Measurements from ENCODE around the gene MPZL3. TPM values are rescaled to one million over a fixed set of nuclear protein-coding genes. Genes with fewer than 3 reads are reported as not detected.

The MPZL3 gene
- total and polyA plus RNA-seq, 2 donors, result 3.9 to 7.0 TPM

- Histone ChIP-seq H3K4me3 (ENCODE audit: low read length in 2 of 2) (no peak overlapping the region), H3K4me1 (ENCODE audit: control insufficient read depth in 2 of 2, insufficient read depth in 2 of 2, low read length in 2 of 2) (peaks cover 24 to 35% of the 10 kb centered on the region in 2 donors), H3K36me3 (ENCODE audit: control insufficient read depth in 2 of 2, insufficient read depth in 2 of 2, low read length in 1 of 2) (peaks cover 0 to 2% of the 10 kb centered on the region in 2 donors), H3K27ac (ENCODE audit: low read depth in 1 of 2, low read length in 1 of 2) (no peak overlapping the region), H3K27me3 (ENCODE audit: control insufficient read depth in 2 of 2, insufficient read depth in 1 of 2, low read length in 1 of 2) (no peaks in the 10 kb centered on the region), H3K9me3 (ENCODE audit: control insufficient read depth in 2 of 2, insufficient read depth in 1 of 2, low read length in 1 of 2) (peaks cover 0 to 3% of the 10 kb centered on the region in 2 donors)
- WGBS, result 89% methylated on average over 3 of the region's 3 CpGs
- DNase-seq (ENCODE audit: low read depth in 6 of 9, low spot score in 9 of 9), result no peak
These were observed 22.1 kb downstream of the MPZL3 start for GRCh38 chr11:118230088-118230487.

- Histone ChIP-seq H3K4me1 (ENCODE audit: control insufficient read depth in 2 of 2, insufficient read depth in 2 of 2, low read length in 2 of 2) (peaks cover 25 to 42% of the 10 kb centered on the region in 2 donors), H3K27ac (ENCODE audit: low read depth in 1 of 2, low read length in 1 of 2) (no peak overlapping the region), H3K36me3 (ENCODE audit: control insufficient read depth in 2 of 2, insufficient read depth in 2 of 2, low read length in 1 of 2) (no peaks in the 10 kb centered on the region), H3K27me3 (ENCODE audit: control insufficient read depth in 2 of 2, insufficient read depth in 1 of 2, low read length in 1 of 2) (no peaks in the 10 kb centered on the region), H3K4me3 (ENCODE audit: low read length in 2 of 2) (no peak overlapping the region), H3K9me3 (ENCODE audit: control insufficient read depth in 2 of 2, insufficient read depth in 1 of 2, low read length in 1 of 2) (peaks cover 0 to 4% of the 10 kb centered on the region in 2 donors)
- 65% methylated on average over 5 of the region's 5 CpGs for WGBS
- no peak for DNase-seq (ENCODE audit: low read depth in 6 of 9, low spot score in 9 of 9)
These were observed 22.8 kb downstream of the MPZL3 start for GRCh38 chr11:118229274-118229847.

GRCh38 chr11:118227865-118228785 lies 24.0 kb downstream of the MPZL3 start:
- H3K4me1 ChIP-seq (ENCODE audit: control insufficient read depth in 2 of 2, insufficient read depth in 2 of 2, low read length in 2 of 2), result peaks cover 33 to 51% of the 10 kb centered on the region in 2 donors
- 62% methylated on average over 8 of the region's 8 CpGs for WGBS
- no peaks in the 10 kb centered on the region for H3K27me3 ChIP-seq (ENCODE audit: control insufficient read depth in 2 of 2, insufficient read depth in 1 of 2, low read length in 1 of 2)
- H3K27ac ChIP-seq (ENCODE audit: low read depth in 1 of 2, low read length in 1 of 2), result peak overlapping the region; percentile 64 to 73
- peaks cover 0 to 4% of the 10 kb centered on the region in 2 donors for H3K9me3 ChIP-seq (ENCODE audit: control insufficient read depth in 2 of 2, insufficient read depth in 1 of 2, low read length in 1 of 2)
- no peaks in the 10 kb centered on the region for H3K36me3 ChIP-seq (ENCODE audit: control insufficient read depth in 2 of 2, insufficient read depth in 2 of 2, low read length in 1 of 2)
- H3K4me3 ChIP-seq (ENCODE audit: low read length in 2 of 2), result no peak overlapping the region
- DNase-seq (ENCODE audit: low read depth in 6 of 9, low spot score in 9 of 9), result peak in 1 of 9 donors; percentile 70

- WGBS, result 19% methylated on average over 2 of the region's 2 CpGs
- no peaks in the 10 kb centered on the region for H3K27me3 ChIP-seq (ENCODE audit: control insufficient read depth in 2 of 2, insufficient read depth in 1 of 2, low read length in 1 of 2)
- H3K27ac ChIP-seq (ENCODE audit: low read depth in 1 of 2, low read length in 1 of 2), result peak overlapping the region; percentile 73 to 79
- no peak overlapping the region for H3K4me3 ChIP-seq (ENCODE audit: low read length in 2 of 2)
- no peaks in the 10 kb centered on the region for H3K36me3 ChIP-seq (ENCODE audit: control insufficient read depth in 2 of 2, insufficient read depth in 2 of 2, low read length in 1 of 2)
- peak in 1 of 9 donors; percentile 75 for DNase-seq (ENCODE audit: low read depth in 6 of 9, low spot score in 9 of 9)
- H3K4me1 ChIP-seq (ENCODE audit: control insufficient read depth in 2 of 2, insufficient read depth in 2 of 2, low read length in 2 of 2), result peaks cover 33 to 59% of the 10 kb centered on the region in 2 donors
- peaks cover 0 to 4% of the 10 kb centered on the region in 2 donors for H3K9me3 ChIP-seq (ENCODE audit: control insufficient read depth in 2 of 2, insufficient read depth in 1 of 2, low read length in 1 of 2)
These were observed 25.4 kb downstream of the MPZL3 start for GRCh38 chr11:118226781-118227180.

- Histone ChIP-seq H3K4me1 (ENCODE audit: control insufficient read depth in 2 of 2, insufficient read depth in 2 of 2, low read length in 2 of 2) (peaks cover 33 to 62% of the 10 kb centered on the region in 2 donors), H3K36me3 (ENCODE audit: control insufficient read depth in 2 of 2, insufficient read depth in 2 of 2, low read length in 1 of 2) (no peaks in the 10 kb centered on the region), H3K4me3 (ENCODE audit: low read length in 2 of 2) (no peak overlapping the region), H3K27me3 (ENCODE audit: control insufficient read depth in 2 of 2, insufficient read depth in 1 of 2, low read length in 1 of 2) (no peaks in the 10 kb centered on the region), H3K9me3 (ENCODE audit: control insufficient read depth in 2 of 2, insufficient read depth in 1 of 2, low read length in 1 of 2) (peaks cover 0 to 4% of the 10 kb centered on the region in 2 donors), H3K27ac (ENCODE audit: low read depth in 1 of 2, low read length in 1 of 2) (peak overlapping the region; percentile 39 to 73)
- DNase-seq (ENCODE audit: low read depth in 6 of 9, low spot score in 9 of 9), result peak in 1 of 9 donors; percentile 20
- 64% methylated on average over 7 of the region's 7 CpGs for WGBS
These were observed 25.9 kb downstream of the MPZL3 start for GRCh38 chr11:118226296-118226695.

- H3K4me3 ChIP-seq (ENCODE audit: low read length in 2 of 2), result peak within 1 kb of the TSS; percentile 40 to 44
These were observed 27.5 kb downstream of the MPZL3 start, which contains the start of gene JAML for GRCh38 chr11:118224511-118225188. Gene JAML, minus strand, starts transcription at chr11:118225011. Its CDS starts 10,145 bp downstream, at chr11:118214866.

GRCh38 chr11:118223992-118224391 lies 28.2 kb downstream of the MPZL3 start:
- peak in 1 of 9 donors; percentile 69 for DNase-seq (ENCODE audit: low read depth in 6 of 9, low spot score in 9 of 9)
- WGBS, result 49% methylated on average over 6 of the region's 6 CpGs

More at GRCh38 chr11:118224511-118225188, 27.5 kb downstream of the MPZL3 start, which contains the start of gene JAML:
- peak; percentile 71 to 97 (median 87) for DNase-seq (ENCODE audit: low read depth in 6 of 9, low spot score in 9 of 9)
- Histone ChIP-seq H3K27ac (ENCODE audit: low read depth in 1 of 2, low read length in 1 of 2) (peak within 1 kb of the TSS; percentile 91 to 96), H3K4me1 (ENCODE audit: control insufficient read depth in 2 of 2, insufficient read depth in 2 of 2, low read length in 2 of 2) (peaks cover 33 to 58% of the 10 kb centered on the region in 2 donors), H3K27me3 (ENCODE audit: control insufficient read depth in 2 of 2, insufficient read depth in 1 of 2, low read length in 1 of 2) (no peaks in the 10 kb centered on the region), H3K9me3 (ENCODE audit: control insufficient read depth in 2 of 2, insufficient read depth in 1 of 2, low read length in 1 of 2) (peaks cover 0 to 4% of the 10 kb centered on the region in 2 donors), H3K36me3 (ENCODE audit: control insufficient read depth in 2 of 2, insufficient read depth in 2 of 2, low read length in 1 of 2) (no peaks in the 10 kb centered on the region)
- 5% methylated on average over 6 of the region's 6 CpGs for WGBS

GRCh38 chr11:118223570-118223969 lies 28.6 kb downstream of the MPZL3 start:
- peaks cover 33 to 56% of the 10 kb centered on the region in 2 donors for H3K4me1 ChIP-seq (ENCODE audit: control insufficient read depth in 2 of 2, insufficient read depth in 2 of 2, low read length in 2 of 2)
- WGBS, result 66% methylated on average over 2 of the region's 2 CpGs
- H3K4me3 ChIP-seq (ENCODE audit: low read length in 2 of 2), result peak overlapping the region; percentile 40 to 44
- no peak for DNase-seq (ENCODE audit: low read depth in 6 of 9, low spot score in 9 of 9)
- no peaks in the 10 kb centered on the region for H3K27me3 ChIP-seq (ENCODE audit: control insufficient read depth in 2 of 2, insufficient read depth in 1 of 2, low read length in 1 of 2)
- no peaks in the 10 kb centered on the region for H3K36me3 ChIP-seq (ENCODE audit: control insufficient read depth in 2 of 2, insufficient read depth in 2 of 2, low read length in 1 of 2)
- peaks cover 0 to 4% of the 10 kb centered on the region in 2 donors for H3K9me3 ChIP-seq (ENCODE audit: control insufficient read depth in 2 of 2, insufficient read depth in 1 of 2, low read length in 1 of 2)
- peak overlapping the region; percentile 91 to 96 for H3K27ac ChIP-seq (ENCODE audit: low read depth in 1 of 2, low read length in 1 of 2)

More at GRCh38 chr11:118223992-118224391, 28.2 kb downstream of the MPZL3 start:
- no peaks in the 10 kb centered on the region for H3K27me3 ChIP-seq (ENCODE audit: control insufficient read depth in 2 of 2, insufficient read depth in 1 of 2, low read length in 1 of 2)
- H3K36me3 ChIP-seq (ENCODE audit: control insufficient read depth in 2 of 2, insufficient read depth in 2 of 2, low read length in 1 of 2), result no peaks in the 10 kb centered on the region
- peak overlapping the region; percentile 40 to 44 for H3K4me3 ChIP-seq (ENCODE audit: low read length in 2 of 2)
- peaks cover 33 to 56% of the 10 kb centered on the region in 2 donors for H3K4me1 ChIP-seq (ENCODE audit: control insufficient read depth in 2 of 2, insufficient read depth in 2 of 2, low read length in 2 of 2)
- peaks cover 0 to 4% of the 10 kb centered on the region in 2 donors for H3K9me3 ChIP-seq (ENCODE audit: control insufficient read depth in 2 of 2, insufficient read depth in 1 of 2, low read length in 1 of 2)
- peak overlapping the region; percentile 91 to 96 for H3K27ac ChIP-seq (ENCODE audit: low read depth in 1 of 2, low read length in 1 of 2)
